H1 (cell line): ENCODE results near the gene SND1. TPM values are rescaled to one million over a fixed set of nuclear protein-coding genes. Genes with fewer than 3 reads are reported as not detected.

ENCODE experiments used
- CTCF ChIA-PET: fragments of 300-600 bp; sonication (Branson Sonifier 250); formaldehyde crosslinking; loops from one replicate; lab custom pipeline; 2021; ENCODE audit not compliant: partially characterized antibody; lab: Charles Lee
- POLR2A ChIA-PET: fragments of 300-600 bp; sonication (Branson Sonifier 250); formaldehyde crosslinking; loops from one replicate; lab custom pipeline; 2021; ENCODE audit warnings: inconsistent platforms; ENCODE audit not compliant: partially characterized antibody; lab: Charles Lee
- DNase-seq, 2 experiments: peaks; one replicate each; pipeline versions ENCODE4 v3.0.0 to v3.0.0-alpha.2; 2010 to 2022; ENCODE audit warnings: low spot score in 2 of 2, low read depth in 1 of 2, mixed read lengths in 1 of 2
- FAIRE-seq: peaks from 2 replicates; lab custom pipeline; 2011; peaks lifted over from hg19 to GRCh38; lab: Jason Lieb, UNC
- H2AFZ ChIP-seq: 2 replicates; pipeline ENCODE4 v1.8.1; 2012; ENCODE audit warnings: low read length, inconsistent platforms
- H2AK5ac ChIP-seq: 2 replicates; pipeline ENCODE4 v1.6.1; 2013; ENCODE audit warnings: low read depth, low read length
- H2BK120ac ChIP-seq: replicated peaks from 2 replicates; pipeline ENCODE3; 2013; ENCODE audit warnings: low read depth, low read length, inconsistent platforms
- H2BK12ac ChIP-seq: 2 replicates; pipeline ENCODE4 v1.6.1; 2013; ENCODE audit warnings: low read depth, low read length
- H2BK15ac ChIP-seq: 2 replicates; pipeline ENCODE4 v1.6.1; 2013; ENCODE audit warnings: low read length
- H2BK20ac ChIP-seq: 2 replicates; pipeline ENCODE4 v1.6.1; 2013; ENCODE audit warnings: low read length
- H2BK5ac ChIP-seq: 2 replicates; pipeline ENCODE4 v1.6.1; 2013; ENCODE audit warnings: low read depth, low read length
- H3K14ac ChIP-seq: 2 replicates; pipeline ENCODE4 v1.6.1; 2013; ENCODE audit warnings: inconsistent platforms; ENCODE audit not compliant: insufficient read length
- H3K18ac ChIP-seq: 2 replicates; pipeline ENCODE4 v1.6.1; 2013; ENCODE audit warnings: low read length; ENCODE audit errors: extremely low read depth
- H3K23ac ChIP-seq: 2 replicates; pipeline ENCODE4 v1.6.1; 2013; ENCODE audit warnings: inconsistent platforms; ENCODE audit not compliant: insufficient read length
- H3K23me2 ChIP-seq: 2 replicates; pipeline ENCODE4 v1.6.1; 2013; ENCODE audit warnings: low read depth, low read length
- H3K27ac ChIP-seq: 2 replicates; pipeline ENCODE4 v1.6.1; 2011; ENCODE audit warnings: low read depth, low read length, inconsistent platforms
- H3K27me3 ChIP-seq, 4 experiments: replicated peaks in 1 of 4; 1 replicate in 1 of 4; 2 replicates in 3 of 4; pipeline versions ENCODE4 v1.6.1 to v1.8.1; 2011 to 2013; ENCODE audit warnings: low read length in 3 of 4, mild to moderate bottlenecking in 3 of 4, inconsistent platforms in 2 of 4, mixed read lengths in 2 of 4, moderate library complexity in 1 of 4; ENCODE audit not compliant: control insufficient read depth in 3 of 4, insufficient read depth in 3 of 4; ENCODE audit errors: extremely low read depth in 1 of 4
- H3K36me3 ChIP-seq, 4 experiments: 2 replicates each; pipeline versions ENCODE4 v1.6.1 to v1.8.1; 2011 to 2013; ENCODE audit warnings: mild to moderate bottlenecking in 4 of 4, low read length in 3 of 4, moderate library complexity in 2 of 4, control low read depth in 1 of 4, inconsistent platforms in 1 of 4; ENCODE audit not compliant: insufficient read depth in 4 of 4, control insufficient read depth in 2 of 4
- H3K4ac ChIP-seq: replicated peaks from 2 replicates; pipeline ENCODE3; 2013; ENCODE audit warnings: low read length, low read depth, mixed read lengths, inconsistent platforms; ENCODE audit not compliant: insufficient read length
- H3K4me1 ChIP-seq, 4 experiments: replicated peaks in 1 of 4; 1 replicate in 1 of 4; 2 replicates in 3 of 4; pipeline versions ENCODE4 v1.6.1 to v1.8.1; 2011 to 2013; ENCODE audit warnings: low read length in 3 of 4, inconsistent platforms in 2 of 4, mixed read lengths in 1 of 4; ENCODE audit not compliant: insufficient read depth in 4 of 4, control insufficient read depth in 3 of 4
- H3K4me2 ChIP-seq, 2 experiments: 2 replicates each; pipeline versions ENCODE4 v1.6.1 to v1.8.1; 2011 to 2013; ENCODE audit warnings: low read depth in 2 of 2, low read length in 2 of 2, control low read depth in 1 of 2, inconsistent platforms in 1 of 2, mild to moderate bottlenecking in 1 of 2; ENCODE audit not compliant: insufficient read depth in 1 of 2
- H3K4me3 ChIP-seq, 4 experiments: fragments of 200-600, 300-600 bp in 1 of 4; sonication (generic), shearing (Covaris generic), sonication (Bioruptor Twin) in 1 of 4; 2 replicates each; pipeline versions ENCODE4 v1.5.1 to v1.8.1; 2011 to 2016; ENCODE audit warnings: low read length in 4 of 4, low read depth in 3 of 4, control low read depth in 2 of 4, inconsistent platforms in 2 of 4, mild to moderate bottlenecking in 2 of 4, mixed read lengths in 1 of 4, moderate library complexity in 1 of 4; ENCODE audit not compliant: insufficient read depth in 2 of 4; ENCODE audit errors: extremely low read depth in 1 of 4
- H3K56ac ChIP-seq: replicated peaks from 2 replicates; pipeline ENCODE3; 2013; ENCODE audit warnings: low read depth, mild to moderate bottlenecking, mixed read lengths, low read length, inconsistent platforms; ENCODE audit not compliant: insufficient read length
- H3K79me1 ChIP-seq: 2 replicates; pipeline ENCODE4 v1.6.1; 2013; ENCODE audit warnings: low read depth, low read length, control low read depth
- H3K79me2 ChIP-seq, 2 experiments: 2 replicates each; pipeline versions ENCODE4 v1.6.1 to v1.8.1; 2012 to 2013; ENCODE audit warnings: low read length in 2 of 2, mild to moderate bottlenecking in 2 of 2, inconsistent platforms in 1 of 2; ENCODE audit not compliant: insufficient read depth in 2 of 2, control insufficient read depth in 1 of 2
- H3K9ac ChIP-seq, 4 experiments: replicated peaks in 1 of 4; 1 replicate in 1 of 4; 2 replicates in 3 of 4; pipeline versions ENCODE4 v1.6.1 to v1.8.1; 2011 to 2013; ENCODE audit warnings: low read depth in 3 of 4, low read length in 3 of 4, control low read depth in 2 of 4, mild to moderate bottlenecking in 2 of 4, moderate library complexity in 2 of 4, inconsistent platforms in 1 of 4; ENCODE audit errors: extremely low read depth in 1 of 4
- H3K9me3 ChIP-seq, 2 experiments: 2 replicates each; pipeline versions ENCODE4 v1.6.1 to v1.8.1; 2012 to 2013; ENCODE audit warnings: mild to moderate bottlenecking in 2 of 2, moderate library complexity in 2 of 2, control low read depth in 1 of 2, inconsistent platforms in 1 of 2, low read depth in 1 of 2, low read length in 1 of 2, mixed read lengths in 1 of 2; ENCODE audit not compliant: insufficient read depth in 2 of 2
- H4K20me1 ChIP-seq, 2 experiments: replicated peaks in 1 of 2; 2 replicates each; pipeline versions ENCODE3 to v1.8.1; 2011 to 2013; ENCODE audit warnings: inconsistent platforms in 2 of 2, low read length in 2 of 2, mild to moderate bottlenecking in 1 of 2; ENCODE audit not compliant: insufficient read depth in 2 of 2, control insufficient read depth in 1 of 2
- H4K5ac ChIP-seq: 2 replicates; pipeline ENCODE4 v1.6.1; 2013; ENCODE audit warnings: low read length, low read depth, mixed read lengths, inconsistent platforms; ENCODE audit not compliant: insufficient read length
- H4K8ac ChIP-seq: 2 replicates; pipeline ENCODE4 v1.8.0; 2013; ENCODE audit warnings: mild to moderate bottlenecking, moderate library complexity, low read length, inconsistent platforms; ENCODE audit not compliant: insufficient read depth; ENCODE audit errors: extremely low read depth
- H4K91ac ChIP-seq: replicated peaks from 2 replicates; pipeline ENCODE3; 2013; ENCODE audit warnings: low read length, mixed read lengths, inconsistent platforms; ENCODE audit not compliant: insufficient read length
- CBX8 ChIP-seq: fragments of 300-800, 300-1000 bp; sonication (generic); IDR thresholded peaks from 2 replicates; pipeline ENCODE4 v1.7.1; 2016; ENCODE audit warnings: low read depth, low read length, borderline replicate concordance
- CEBPB ChIP-seq: IDR thresholded peaks from 2 replicates; pipeline ENCODE4 v1.6.1; 2012; ENCODE audit warnings: low read depth, low read length
- EGR1 ChIP-seq: IDR thresholded peaks from 2 replicates; pipeline ENCODE4 v1.6.1; 2011; ENCODE audit warnings: low read depth, low read length, borderline replicate concordance
- NRF1 ChIP-seq: IDR thresholded peaks from 2 replicates; pipeline ENCODE4 v1.6.1; 2011; ENCODE audit warnings: mild to moderate bottlenecking, low read depth, low read length, improper control_type of control experiment
- SP2 ChIP-seq: IDR thresholded peaks from 2 replicates; pipeline ENCODE4 v1.6.1; 2012; ENCODE audit warnings: mild to moderate bottlenecking, low read length, inconsistent platforms
- SRF ChIP-seq: IDR thresholded peaks from 2 replicates; pipeline ENCODE4 v1.6.1; 2011; ENCODE audit warnings: mild to moderate bottlenecking, low read depth, low read length, moderate library complexity
- SUZ12 ChIP-seq: fragments of 200-600 bp; sonication (generic); IDR thresholded peaks from 2 replicates; pipeline ENCODE4 v1.6.1; 2012; ENCODE audit warnings: mild to moderate bottlenecking, inconsistent platforms, low read length, moderate library complexity, mixed read lengths
- WGBS, 2 experiments: shearing (Covaris generic) in 1 of 2; methylation state at CpG; one replicate each; pipeline versions ENCODE4 v1.1.6 to v1.1.7; 2013 to 2015; ENCODE audit warnings: low lambda C conversion rate in 2 of 2, mixed read lengths in 2 of 2, inconsistent platforms in 1 of 2, low coverage in 1 of 2, missing lambda C conversion rate in 1 of 2; ENCODE audit not compliant: insufficient replicate concordance in 2 of 2, insufficient coverage in 1 of 2, insufficient read length in 1 of 2; ENCODE audit errors: extremely low coverage in 1 of 2, missing lambda C conversion rate in 1 of 2; 5-methylcytosine and 5-hydroxymethylcytosine counted together
- polyA plus RNA-seq, 7 experiments: library from polyadenylated mRNA; depleted of rRNA in 3 of 7; stranded (reverse) in 5 of 7; unstranded in 2 of 7; fragments of >200 nt in 5 of 7; fragments of 200-250 nt in 2 of 7; gene quantifications; 1 replicate in 5 of 7; 2 replicates in 1 of 7; 4 replicates in 1 of 7; pipeline versions ENCODE4 v1.2.1 to v1.2.3, GENCODE V29; 2011 to 2013; ENCODE audit warnings: missing spikeins in 2 of 7, mixed read lengths in 2 of 7
- total RNA-seq: library from RNA; stranded (reverse); fragmentation: NEBNext Ultra II Directional; extraction: Animal tissue kit (Norgen Biotek cat#: 25700); gene quantifications from 2 replicates; pipeline ENCODE4 v1.2.1, GENCODE V29; 2021

SND1 gene
- total and polyA plus RNA-seq, 2 of the 8 experiments (the other 6 are each of a cell fraction or from before 2014, with no cell fraction given): 122 to 290 TPM

- POLR2A ChIA-PET: interaction anchor here (1.1 to 1.5 kb wide), 2 partner anchors 11 to 13 kb away, joined by 3 to 4 read pairs; no protein-coding TSS in a partner anchor
- Histone ChIP-seq H3K23me2 (no peaks in the 10 kb centered on the region; the same call in 1 of the 2 replicates), H3K4me3 (no peak overlapping the region), H3K79me2 (peaks cover 0 to 9% of the 10 kb centered on the region in 2 experiments; a peak in 1 of 4 replicates), H3K4me1 (no peaks in the 10 kb centered on the region; a peak in 1 of 7 replicates), H3K27me3 (no peaks in the 10 kb centered on the region), H3K56ac (no peak overlapping the region), H3K36me3 (no peaks in the 10 kb centered on the region), H4K5ac (no peak overlapping the region), H3K4ac (no peak overlapping the region), H3K14ac (no peak overlapping the region), H3K9me3 (no peaks in the 10 kb centered on the region), H2BK12ac (no peak overlapping the region), H4K91ac (no peak overlapping the region), H3K9ac (no peak overlapping the region), H4K8ac (no peak overlapping the region), H3K79me1 (peaks cover 2% of the 10 kb centered on the region; the same call in 1 of the 2 replicates), H2BK15ac (no peak overlapping the region), H3K18ac (no peak overlapping the region), H2BK20ac (no peak overlapping the region), H2AFZ (no peak overlapping the region), H3K23ac (no peak overlapping the region), H4K20me1 (peaks cover 2 to 4% of the 10 kb centered on the region in 2 experiments), H2BK120ac (no peak overlapping the region), H2AK5ac (no peak overlapping the region), H3K27ac (no peak overlapping the region), H3K4me2 (no peak overlapping the region), H2BK5ac (no peak overlapping the region)
- 86% methylated on average over 3 of the region's 3 CpGs; no CpG with 5 or more reads in 1 of the 2 experiments for WGBS, 2 experiments
- DNase-seq (no peak), FAIRE-seq (no peak)
- CTCF ChIA-PET: interaction anchor here (1.1 to 2.3 kb wide), 5 partner anchors 15 to 123 kb away, joined by 3 to 7 read pairs (median 5); no protein-coding TSS in a partner anchor
- TF ChIP-seq CBX8 (no peak), CEBPB (no peak), EGR1 (no peak), SP2 (no peak), SRF (no peak), NRF1 (no peak), SUZ12 (no peak)
Measured at GRCh38 chr7:127916735-127917134, 264.7 kb downstream of the SND1 start.
